ENCODE results near the gene UPB1.
"Not testable (repeated sequence)": the region's sequence is repeated elsewhere in the genome, so short reads cannot be mapped to it uniquely, and the experiment has no call there.

Gene UPB1

DNA sequence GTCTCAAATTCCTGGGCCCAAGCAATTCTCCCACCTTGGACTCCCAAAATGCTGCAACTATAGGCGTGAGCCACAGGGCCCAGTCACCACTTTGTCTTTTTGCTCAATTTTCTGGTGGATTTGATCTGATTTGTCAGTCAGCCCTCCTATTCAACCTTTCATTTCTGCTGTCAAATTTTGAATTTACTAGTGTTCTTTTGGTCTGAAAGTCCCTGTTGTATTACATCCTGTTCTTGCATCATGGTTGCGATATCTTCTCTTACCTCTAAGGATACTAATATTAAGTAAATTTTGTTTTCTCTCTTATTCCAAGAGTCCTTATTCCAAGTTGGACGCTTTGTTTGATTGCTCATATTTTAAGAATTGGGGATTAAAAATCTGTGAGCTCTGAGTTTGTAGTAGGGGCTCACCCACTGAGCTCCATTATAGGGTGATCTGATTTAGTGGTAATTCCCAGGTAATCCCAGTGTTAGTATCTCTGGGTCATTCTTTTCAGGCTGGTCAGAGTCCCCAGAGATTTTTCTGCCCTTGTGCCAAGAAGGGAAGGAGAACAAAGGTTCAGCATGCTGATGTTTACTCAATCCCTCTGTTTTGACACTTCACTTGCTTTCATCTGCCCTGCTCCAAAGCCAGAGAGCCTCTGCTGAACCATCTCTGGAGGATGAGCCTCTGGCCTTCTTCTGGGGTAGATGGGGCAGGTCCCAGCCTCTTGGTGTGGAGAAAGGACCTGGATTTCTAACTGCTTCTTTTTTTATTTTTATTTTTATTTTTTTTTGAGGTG, 10.0 kb downstream of the UPB1 start:
- no peak for DNase-seq

DNA sequence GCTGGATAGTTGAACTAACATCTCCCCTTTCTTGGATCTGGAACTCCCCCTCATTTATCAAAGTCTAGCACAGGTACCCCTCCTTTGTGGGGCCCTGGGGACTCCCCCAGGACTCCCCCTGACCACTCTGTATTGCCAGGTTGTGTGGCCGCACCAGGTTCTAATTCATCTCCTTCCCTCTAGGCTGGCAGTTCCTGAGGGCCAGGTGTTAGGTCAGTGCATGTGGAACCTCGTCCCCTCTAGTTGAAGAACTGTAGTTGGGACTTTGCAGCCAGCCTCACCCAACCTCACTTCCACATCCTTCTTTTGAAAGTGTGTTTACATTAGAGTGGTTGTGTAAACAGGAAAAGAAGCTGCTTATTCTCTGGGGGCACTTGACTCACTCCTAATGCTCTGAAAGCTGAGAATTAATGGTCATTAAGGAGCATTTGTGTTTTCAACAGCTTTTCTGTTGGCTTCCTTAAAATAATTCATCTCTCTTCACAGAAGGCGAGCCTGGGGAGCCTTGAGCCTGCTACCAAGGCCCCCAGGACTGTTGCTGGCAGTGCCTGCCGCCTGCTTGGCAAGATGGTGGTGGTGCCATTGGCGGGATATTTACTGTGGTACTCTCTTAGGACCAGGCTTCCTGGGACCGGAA, 11.8 kb downstream of the UPB1 start:
- no peak for DNase-seq

DNA sequence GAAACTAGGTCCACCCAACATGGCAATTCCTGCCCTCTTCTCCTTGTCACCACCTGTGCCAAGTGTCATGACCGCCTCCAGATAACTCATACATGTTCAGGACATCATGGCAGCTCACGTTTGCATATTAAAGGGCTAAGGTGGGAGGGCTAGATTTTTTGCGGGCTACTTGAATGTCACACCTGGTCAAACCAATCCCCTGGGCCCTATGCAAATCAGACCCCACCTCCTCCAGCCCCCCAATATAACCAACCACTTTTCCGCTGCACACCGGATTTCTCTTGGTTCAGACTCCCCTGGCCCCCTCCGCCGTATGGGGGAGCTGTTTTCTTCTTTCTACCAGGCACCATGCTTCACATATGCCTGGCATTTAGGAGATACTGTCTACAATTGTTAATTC, 12.6 kb downstream of the UPB1 start:
- DNase-seq = no peak

DNA sequence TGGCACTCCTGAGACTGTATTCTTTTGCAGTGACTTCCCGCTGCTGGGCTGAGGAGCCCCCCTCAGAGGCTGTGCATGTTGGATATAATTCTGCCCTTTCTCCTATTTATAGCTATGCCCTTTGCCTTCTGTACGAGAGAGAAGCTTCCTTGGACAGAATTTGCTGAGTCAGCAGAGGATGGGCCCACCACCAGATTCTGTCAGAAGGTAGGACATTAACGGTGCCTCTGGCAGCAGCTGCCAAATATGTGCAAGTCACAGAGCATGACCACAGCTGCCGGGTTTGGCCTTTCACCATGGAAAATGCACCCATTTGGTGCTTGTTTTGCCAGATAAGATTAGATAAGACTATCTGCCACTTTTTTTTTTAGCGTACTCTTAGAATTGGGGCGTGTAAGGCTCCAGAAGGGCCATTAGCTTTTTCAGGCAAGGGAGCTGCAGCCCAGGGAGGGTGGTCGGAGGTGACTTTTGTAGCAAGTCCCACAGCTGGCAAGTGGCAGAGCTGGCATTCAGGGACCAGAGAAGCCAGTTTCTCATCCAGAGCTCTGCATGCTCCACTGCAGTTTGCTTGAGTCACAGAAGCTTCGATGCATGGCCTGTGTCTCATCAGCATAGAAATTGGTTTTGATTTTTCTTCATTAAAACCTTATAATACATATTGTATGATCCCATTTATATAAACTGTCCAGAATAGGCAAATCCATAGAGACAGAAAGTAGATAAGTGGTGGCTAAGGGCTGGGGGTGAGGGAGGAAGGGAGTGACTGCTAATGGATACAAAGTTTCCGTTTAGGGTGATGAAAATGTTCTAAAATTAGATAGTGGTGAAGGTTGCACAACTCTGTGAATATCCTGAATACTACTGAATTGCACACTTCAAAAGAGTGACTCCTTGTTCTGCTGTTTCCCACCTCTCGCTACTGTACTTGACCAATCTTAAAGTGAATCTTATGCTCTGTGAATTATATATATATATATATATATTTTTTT, 15.8 kb downstream of the UPB1 start:
- no peak for DNase-seq

DNA sequence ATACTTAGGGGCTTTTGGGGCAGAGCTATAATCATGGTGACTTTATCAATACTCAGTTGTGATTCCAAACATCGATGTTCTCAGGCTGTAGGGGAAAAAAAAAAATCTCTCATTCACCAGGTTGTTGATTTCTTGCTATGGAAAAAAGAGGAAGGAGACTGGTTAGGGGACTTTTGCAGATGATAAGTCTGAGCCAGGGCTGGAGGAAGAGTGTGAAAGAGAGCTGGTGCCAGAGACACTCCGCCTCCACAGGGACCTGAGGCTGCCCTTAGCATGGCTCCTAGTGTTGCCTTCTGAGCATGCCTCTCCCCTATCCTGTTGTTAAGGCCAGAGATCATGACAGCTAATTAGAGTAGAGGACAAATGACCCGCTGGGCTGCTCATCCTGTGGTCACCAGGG, 16.9 kb downstream of the UPB1 start:
- DNase-seq = no peak

DNA sequence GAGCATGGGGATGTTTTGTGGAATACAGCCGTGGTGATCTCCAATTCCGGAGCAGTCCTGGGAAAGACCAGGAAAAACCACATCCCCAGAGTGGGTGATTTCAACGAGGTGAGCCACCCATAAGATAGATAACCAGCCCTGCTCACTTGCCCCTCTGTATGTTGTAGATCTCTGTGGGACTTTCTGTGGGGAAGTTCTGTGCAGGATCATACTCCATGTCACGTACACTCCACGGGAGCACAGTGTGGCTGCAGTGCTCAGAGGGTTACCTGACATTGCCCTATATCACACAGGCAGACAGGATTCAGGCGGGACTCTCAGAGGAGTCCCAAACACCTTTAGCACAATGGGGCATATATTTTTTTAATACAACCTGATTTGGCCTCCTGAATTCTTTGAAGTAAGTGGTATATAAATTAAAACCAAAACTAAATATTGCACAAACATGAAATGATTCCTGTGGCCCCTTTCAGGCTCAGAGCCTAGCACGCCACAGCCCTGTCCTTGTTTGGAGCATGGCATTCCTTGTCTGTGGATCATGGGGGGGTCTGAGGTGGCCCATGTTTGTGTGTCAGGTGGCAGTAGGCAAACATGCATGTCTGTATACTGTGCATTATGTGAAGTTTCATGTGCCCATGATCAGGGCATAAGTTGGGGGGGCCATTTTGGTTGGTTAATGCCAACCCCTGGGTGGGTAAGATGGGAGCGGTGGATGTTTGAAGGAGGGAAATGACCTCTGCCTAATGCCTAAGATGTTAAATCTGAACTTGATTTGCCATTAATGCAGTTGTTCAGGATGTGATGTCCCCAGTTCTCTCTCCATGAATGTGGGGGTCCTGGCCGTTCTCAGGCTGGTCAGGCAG, 18.5 kb downstream of the UPB1 start:
- DNase-seq = no peak

DNA sequence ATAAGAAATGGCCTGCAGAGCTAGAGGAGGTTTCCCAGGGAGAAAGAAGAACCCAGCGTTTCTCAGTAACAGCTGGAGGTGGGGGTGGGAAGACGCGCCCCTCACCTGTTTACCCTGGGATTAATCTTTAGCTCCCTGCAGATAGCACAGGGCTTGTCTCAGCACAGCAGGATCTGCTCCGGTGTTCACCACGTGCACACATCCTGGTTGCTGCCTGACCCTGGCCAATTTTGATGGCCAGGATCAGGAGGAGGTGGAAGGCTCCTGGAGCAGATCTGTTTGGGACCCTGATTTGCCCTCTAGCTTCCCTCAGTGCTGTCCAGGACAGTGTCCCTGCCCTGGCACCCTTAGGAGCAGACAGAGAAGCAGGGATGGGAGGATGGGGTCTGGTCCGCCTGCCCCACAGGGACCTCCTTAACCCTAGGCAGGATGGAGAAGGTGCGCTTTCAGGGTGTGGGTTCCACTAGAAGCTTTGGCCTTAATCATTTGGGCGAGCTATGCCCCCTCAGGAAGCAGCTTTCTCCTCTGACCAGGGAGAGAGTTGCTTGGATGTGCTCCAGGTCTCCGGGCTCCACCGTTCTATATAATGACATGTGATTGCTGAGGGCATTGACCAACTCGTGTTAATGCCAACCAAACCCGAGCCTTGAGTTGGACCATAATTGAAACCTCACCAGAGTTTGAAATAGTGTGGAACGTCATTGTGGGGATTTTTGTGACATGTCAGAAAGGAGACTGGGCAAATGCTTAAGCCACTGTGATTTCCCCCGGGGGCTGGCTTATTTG, 19.3 kb downstream of the UPB1 start:
- no peak for DNase-seq

DNA sequence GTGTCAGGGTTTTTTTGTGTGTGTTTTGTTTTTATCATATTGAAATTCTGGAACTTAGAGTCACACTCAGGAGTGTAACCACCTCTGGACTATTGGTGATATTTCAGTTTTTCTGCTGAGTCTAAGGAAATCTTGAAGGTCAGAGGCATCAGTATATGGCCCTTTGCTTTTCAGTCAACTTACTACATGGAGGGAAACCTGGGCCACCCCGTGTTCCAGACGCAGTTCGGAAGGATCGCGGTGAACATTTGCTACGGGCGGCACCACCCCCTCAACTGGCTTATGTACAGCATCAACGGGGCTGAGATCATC, 19.9 kb downstream of the UPB1 start:
- DNase-seq = no peak

DNA sequence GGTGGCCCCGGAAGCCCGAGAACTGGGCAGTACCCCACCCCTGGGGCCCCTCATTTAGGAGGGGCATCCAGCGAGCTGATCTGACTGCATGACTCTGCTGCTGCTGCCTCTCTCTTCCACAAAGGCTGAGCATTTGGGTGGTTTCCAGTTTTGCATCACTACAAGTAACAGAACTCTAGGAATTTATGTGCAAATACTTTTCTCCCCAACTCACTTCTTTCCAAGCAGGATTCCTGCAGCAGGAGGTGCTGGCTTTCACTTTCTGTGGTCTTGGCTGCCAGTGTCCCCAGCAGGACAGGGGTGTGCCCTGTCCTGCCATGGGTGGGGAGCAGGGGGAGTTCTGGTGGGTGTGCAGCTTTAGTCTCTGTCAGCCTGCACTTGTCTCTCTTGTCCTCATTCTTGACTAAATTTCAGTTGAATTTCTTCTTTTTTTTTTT, 21.2 kb downstream of the UPB1 start:
- DNase-seq = no peak

DNA sequence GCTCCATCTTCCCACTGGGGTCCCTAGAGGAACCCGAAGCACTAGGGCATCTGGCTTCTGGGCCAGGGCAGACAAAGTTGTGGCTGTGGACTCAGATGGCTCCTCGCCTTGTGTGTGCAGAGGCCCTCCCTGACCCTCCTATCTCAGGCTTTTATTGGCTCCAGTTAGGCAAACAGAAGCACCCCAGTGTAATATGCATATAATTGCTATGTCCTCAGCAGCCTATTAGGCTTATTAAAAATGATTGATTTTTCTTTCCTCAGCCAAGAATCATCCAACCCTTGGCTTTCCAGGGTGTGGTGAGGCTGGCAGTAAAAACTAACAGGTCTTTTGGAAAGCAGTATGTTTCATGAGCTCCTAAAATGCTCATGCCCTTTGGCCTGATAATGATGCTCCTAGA, 22.3 kb downstream of the UPB1 start:
- DNase-seq = no peak

DNA sequence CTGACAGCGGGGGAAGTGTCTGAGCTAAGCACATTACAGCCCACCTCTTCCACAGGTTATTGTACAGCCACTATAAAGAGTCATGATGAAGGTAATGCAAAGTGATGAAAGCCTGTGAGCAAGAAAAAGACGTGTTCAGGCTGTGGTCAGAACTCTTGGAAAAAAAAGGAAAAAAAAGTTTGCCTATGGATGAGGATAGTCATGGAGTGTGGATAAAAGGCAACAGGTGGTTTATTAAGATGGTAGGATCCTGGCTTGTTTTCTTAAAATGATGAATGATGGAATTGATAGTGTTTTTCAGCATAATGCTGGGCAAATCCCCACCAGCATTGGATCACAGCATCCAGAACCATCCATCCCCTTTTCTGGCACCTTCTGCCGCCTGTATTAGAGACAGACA, 23.1 kb downstream of the UPB1 start:
- no peak for DNase-seq

DNA sequence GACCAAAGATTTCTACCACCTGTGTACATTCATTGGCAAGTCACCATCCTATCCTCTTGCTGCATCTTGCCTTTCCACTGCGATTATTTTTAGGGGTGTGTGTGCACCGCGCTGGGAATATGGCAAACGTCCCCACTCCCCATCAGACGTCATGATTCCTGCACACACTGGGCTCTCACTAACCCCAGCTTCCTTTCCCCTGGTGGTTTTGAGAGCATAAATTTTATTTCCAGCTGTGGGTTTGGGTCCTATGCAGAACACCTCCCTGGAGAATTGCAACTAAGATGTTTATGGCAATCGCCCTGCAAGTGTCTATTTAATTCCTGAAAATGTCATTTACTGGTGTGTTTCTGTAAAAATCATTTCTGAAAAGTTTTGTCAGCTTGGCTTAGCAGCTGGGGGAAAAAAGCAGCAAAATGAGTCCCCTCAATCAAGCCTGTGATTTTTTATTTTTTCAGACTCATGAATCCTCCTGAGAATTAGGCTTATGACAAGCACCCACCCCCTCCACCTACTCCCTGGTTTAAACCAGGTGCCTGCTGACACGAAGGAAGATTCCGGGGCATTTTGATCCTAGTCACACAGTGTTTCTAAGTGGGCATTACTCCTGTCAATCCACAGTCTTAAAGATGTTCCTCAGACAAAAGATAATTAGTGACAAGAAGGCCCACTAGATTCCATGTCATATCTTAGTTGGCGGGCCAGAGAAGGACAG, 23.8 kb downstream of the UPB1 start:
- DNase-seq = no peak

DNA sequence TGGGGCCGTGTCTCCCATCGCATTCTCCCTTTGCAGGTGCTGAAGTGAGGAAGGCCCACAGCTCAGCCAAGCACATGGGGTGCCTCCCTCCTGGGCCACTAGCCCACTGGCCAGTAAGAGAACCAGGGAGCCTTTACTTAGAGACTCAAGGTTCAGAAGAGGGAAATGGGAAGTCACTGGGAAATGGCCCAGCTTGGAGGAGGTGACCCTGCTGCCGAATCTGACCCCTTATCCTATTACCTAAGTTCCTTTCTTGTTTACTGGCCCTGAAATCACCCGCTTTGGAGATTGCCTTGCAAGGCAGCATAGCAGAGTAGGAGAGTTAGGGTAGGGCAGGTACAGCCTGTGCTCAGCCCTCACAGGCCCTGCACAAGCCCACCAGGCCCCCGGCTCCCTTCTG, 24.4 kb downstream of the UPB1 start:
- no peak for DNase-seq

DNA sequence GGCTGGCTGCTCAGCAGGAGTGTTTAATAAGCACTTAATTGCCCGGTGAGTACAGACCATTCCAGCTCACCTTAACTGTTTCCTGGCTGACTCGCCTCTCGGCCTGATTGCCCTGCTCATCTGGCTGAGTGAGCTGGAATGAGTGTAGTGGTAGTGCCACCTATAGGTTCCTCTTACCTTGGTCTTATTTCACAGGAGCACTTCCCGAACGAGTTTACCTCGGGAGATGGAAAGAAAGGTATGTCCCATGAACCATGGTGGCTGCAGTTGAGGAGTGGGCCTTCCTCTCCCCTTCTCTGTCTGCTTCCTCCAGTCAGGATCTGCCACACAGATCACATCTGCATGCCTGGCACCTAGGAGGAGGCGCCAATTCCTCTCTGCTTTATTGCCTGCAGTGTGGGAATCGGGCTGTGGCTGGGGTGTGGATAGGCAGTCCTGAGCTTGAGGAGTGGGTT, 26.7 kb downstream of the UPB1 start:
- peak; percentile 2 for DNase-seq

DNA sequence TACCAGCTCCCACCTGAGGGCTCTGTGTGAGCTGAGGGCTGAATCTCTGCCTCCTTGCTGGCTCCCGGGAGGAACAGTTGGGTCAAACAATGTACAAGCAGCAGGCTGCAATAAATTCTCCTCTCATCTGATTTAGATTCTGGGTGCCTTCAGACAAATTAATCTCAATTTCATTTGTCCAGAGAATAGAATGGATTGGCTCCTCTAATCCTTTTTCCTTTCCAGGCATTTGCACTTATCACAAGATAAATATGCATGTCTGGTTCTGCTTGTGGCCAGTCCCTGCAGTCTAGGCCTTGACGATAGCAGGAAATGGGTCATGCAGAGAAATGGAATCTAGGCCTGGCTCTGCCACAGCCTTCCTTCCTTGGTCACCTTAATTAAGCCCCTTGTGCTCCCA, 28.7 kb downstream of the UPB1 start:
- DNase-seq = no peak

DNA sequence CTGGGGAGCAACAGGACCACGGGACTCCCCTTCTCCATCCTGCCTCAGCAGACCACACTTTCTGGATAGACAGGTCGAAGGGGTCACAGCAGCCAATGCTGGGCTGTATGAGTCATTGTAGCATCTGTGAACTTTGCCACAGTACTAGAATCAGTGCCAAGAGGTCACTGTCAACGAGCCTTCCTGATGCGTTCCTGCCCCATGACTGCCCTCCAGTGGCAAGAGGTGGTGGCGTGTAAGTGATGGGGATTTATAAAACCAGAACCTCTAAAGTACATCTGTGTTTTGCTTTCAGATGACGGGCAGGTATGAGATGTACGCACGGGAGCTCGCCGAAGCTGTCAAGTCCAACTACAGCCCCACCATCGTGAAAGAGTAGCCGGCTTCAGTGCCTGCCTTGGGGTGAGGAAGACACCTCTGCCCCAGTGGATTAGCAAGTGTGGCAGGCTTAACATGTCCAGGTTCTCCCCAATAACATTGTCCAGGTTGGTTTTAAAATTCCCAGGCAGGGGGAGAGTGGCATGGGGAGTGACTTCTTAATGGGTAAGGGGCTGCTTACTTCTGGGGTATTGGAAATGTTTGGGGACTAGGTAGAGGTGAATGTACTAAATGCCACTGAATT, 30.4 kb downstream of the UPB1 start:
- DNase-seq = peak; percentile 73

DNA sequence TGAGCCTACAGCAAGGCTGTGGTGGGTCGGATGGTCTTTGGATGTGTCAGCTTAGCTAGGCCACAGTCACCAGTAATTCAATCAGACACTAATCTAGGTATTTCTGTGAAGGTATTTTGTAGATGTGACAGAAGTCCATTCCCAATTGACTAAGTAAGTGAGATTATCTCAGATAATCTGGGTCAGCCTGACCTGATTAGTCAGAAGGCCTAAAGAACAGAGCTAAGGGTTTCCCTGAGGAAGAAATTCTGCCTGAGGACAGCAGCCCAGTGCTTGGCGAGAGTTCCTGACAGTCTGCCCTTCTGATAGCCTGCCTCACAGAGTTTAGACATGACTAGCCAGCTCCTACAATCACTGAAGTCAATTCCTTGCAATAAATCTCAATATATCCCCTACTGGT, 31.1 kb downstream of the UPB1 start:
- no peak for DNase-seq

DNA sequence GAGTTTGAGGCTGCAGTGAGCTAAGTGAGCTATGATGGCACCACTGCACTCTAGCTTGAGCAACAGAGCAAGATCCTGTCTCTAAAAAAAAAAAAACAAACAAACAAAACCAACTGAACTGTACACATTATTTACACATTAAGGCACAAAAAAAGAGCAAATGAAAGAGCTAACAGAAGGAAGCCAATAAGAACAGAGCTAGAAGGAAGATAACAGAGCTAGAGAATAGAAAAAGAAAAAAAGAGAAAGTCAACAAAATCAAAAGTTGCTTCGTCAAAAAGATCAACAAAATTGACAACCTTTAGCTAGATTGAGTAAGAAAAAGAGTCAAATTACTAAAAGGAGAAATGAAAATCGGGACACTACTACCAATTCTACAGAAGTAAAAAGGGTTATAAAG, 34.8 kb downstream of the UPB1 start:
- no peak for DNase-seq

DNA sequence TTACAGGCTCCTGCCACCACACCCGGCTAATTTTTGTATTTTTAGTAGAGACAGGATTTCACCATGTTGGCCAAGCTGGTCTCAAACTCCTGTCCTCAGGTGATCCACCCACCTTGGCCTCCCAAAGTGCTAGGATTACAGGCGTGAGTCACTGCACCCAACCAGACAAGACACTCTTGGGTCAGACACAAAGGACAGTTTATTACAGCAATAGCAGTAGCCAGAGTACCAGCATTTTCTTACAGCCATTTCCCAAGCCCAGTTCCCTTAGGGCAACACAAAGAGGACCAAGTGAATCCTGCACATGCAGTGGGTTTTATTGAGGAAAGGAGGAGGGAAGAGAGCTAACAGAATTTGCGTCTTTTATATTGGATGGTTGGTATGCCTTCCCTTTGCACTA, 35.8 kb downstream of the UPB1 start:
- DNase-seq = not testable (repeated sequence)

DNA sequence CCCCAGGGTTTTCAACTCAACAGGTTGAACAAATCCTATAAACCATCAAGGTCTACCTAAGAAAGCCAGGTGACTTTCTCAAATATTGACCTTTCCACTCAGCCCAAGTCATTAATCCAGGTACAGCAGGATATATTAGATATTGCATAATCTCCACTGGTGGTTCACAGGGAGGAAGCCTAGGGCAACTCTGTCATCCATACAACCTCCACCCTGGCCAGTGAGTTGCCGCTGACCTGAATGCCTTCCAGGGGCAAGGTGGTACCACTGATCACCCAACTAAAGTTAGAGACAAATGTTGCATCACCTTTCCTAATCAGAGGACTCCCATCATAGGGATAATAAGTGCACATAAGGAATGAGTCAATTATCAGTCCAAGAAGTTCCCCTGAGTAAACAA, 36.9 kb downstream of the UPB1 start:
- no peak for DNase-seq

DNA sequence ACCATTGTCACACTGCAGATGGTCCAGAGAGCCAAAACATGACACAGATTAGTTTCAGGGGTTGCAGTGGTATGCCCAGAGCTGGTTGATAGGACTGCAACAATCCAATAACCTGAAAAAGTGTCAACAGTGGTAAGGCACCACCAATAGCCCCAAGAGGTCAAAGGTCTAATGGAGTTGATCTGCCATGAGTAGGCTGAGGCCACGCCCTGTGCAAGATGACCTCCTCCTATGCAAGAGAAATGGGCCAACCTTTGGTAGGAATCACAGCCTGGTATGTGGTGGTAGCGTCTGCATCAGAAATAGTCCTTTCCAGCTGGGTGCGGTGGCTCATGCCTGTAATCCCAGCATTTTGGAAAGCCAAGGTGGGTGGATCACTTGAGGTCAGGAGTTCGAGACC, 40.2 kb downstream of the UPB1 start:
- no peak for DNase-seq
